A549 (cell line): ENCODE measurements around the gene KCNJ6. TPM values are rescaled to one million over a fixed set of nuclear protein-coding genes. Genes with fewer than 3 reads are reported as not detected.

Experiments
- ATAC-seq, 2 experiments: fragments of 200-7000 bp in 1 of 2; fragments of >200 bp in 1 of 2; cut with Nextera tagmentation in 1 of 2; cut with Tn5 transposase in 1 of 2; 3 replicates each; pipeline versions ENCODE4 v1.8.0 to v1.9.1; 2018 to 2020; ENCODE audit warnings: mild to moderate bottlenecking in 1 of 2, moderate library complexity in 1 of 2
- CTCF ChIA-PET: fragments of 300-600 bp; sonication (Branson Sonifier 250); formaldehyde crosslinking; extraction: SDS; loops from one replicate; lab custom pipeline; 2021; ENCODE audit warnings: antibody characterized with exemption, inconsistent platforms; lab: Yijun Ruan, JAX
- POLR2A ChIA-PET: fragments of 350-600 bp; formaldehyde crosslinking; extraction: SDS; loops from one replicate; lab custom pipeline; 2021; ENCODE audit warnings: antibody characterized with exemption, inconsistent platforms; lab: Yijun Ruan, JAX
- DNase-seq, 2 experiments: peaks; one replicate each; pipeline versions ENCODE4 v3.0.0 to v3.0.0-alpha.2; 2011 to 2016; ENCODE audit warnings: low read depth in 1 of 2, low spot score in 1 of 2
- FAIRE-seq: peaks from 2 replicates; lab custom pipeline; 2011; peaks lifted over from hg19 to GRCh38; lab: Jason Lieb, UNC
- H3K27ac ChIP-seq, 2 experiments: fragments of >200 bp; sonication (Bioruptor Twin); formaldehyde crosslinking; 3 replicates each; pipeline ENCODE4 v1.5.1; 2016 to 2017
- H3K4me1 ChIP-seq: fragments of >200 bp; sonication (Bioruptor Twin); formaldehyde crosslinking; 3 replicates; pipeline ENCODE4 v1.6.1; 2016
- H3K4me2 ChIP-seq: fragments of >200 bp; sonication (Bioruptor Twin); formaldehyde crosslinking; 3 replicates; pipeline ENCODE4 v1.6.1; 2016
- H3K4me3 ChIP-seq: fragments of >200 bp; sonication (Bioruptor Twin); formaldehyde crosslinking; 3 replicates; pipeline ENCODE4 v1.5.1; 2016
- H3K9me3 ChIP-seq: fragments of >200 bp; sonication (Bioruptor Twin); formaldehyde crosslinking; 3 replicates; pipeline ENCODE4 v1.6.1; 2016
- BCL3 ChIP-seq: fragments of >200 bp; sonication (Bioruptor Twin); formaldehyde crosslinking; IDR thresholded peaks from 3 replicates; pipeline ENCODE4 v1.6.1; 2016
- BHLHE40 ChIP-seq: IDR thresholded peaks from 2 replicates; pipeline ENCODE4 v1.6.1; 2012; ENCODE audit warnings: low read depth, low read length, inconsistent platforms
- CHD4 ChIP-seq: fragments of 200-600 bp; sonication (generic); IDR thresholded peaks from 2 replicates; pipeline ENCODE4 v1.6.1; 2016; ENCODE audit warnings: antibody characterized with exemption, mild to moderate bottlenecking, borderline replicate concordance
- E2F6 ChIP-seq: IDR thresholded peaks from 2 replicates; pipeline ENCODE4 v1.6.1; 2012; ENCODE audit warnings: low read depth, borderline replicate concordance
- EHF ChIP-seq: fragments of 250-450 bp; sonication (Bioruptor Pico); IDR thresholded peaks from 2 replicates; pipeline ENCODE4 v1.5.0; 2020; ENCODE audit warnings: mild to moderate bottlenecking
- GATA3 ChIP-seq: IDR thresholded peaks from 2 replicates; pipeline ENCODE4 v1.6.1; 2012; ENCODE audit warnings: borderline replicate concordance
- HDAC2 ChIP-seq: fragments of 200-600 bp; sonication (generic); IDR thresholded peaks from 2 replicates; pipeline ENCODE4 v1.6.1; 2016
- JUN ChIP-seq, 2 experiments: fragments of >200 bp; sonication (Bioruptor Twin); formaldehyde crosslinking; IDR thresholded peaks; 2 replicates in 1 of 2; 3 replicates in 1 of 2; pipeline ENCODE4 v1.6.1; 2016 to 2017
- JUNB ChIP-seq: fragments of >200 bp; sonication (Bioruptor Twin); formaldehyde crosslinking; IDR thresholded peaks from 2 replicates; pipeline ENCODE4 v1.6.1; 2016
- MAFK ChIP-seq: fragments of 450-650 bp; IDR thresholded peaks from 2 replicates; pipeline ENCODE4 v1.6.1; 2014; ENCODE audit not compliant: partially characterized antibody
- MAZ ChIP-seq: fragments of 150-350 bp; IDR thresholded peaks from 2 replicates; pipeline ENCODE4 v1.6.1; 2014; ENCODE audit warnings: antibody characterized with exemption, low read depth, low read length, borderline replicate concordance
- MYC ChIP-seq: IDR thresholded peaks from 2 replicates; pipeline ENCODE4 v1.6.1; 2012; ENCODE audit warnings: mild to moderate bottlenecking, inconsistent platforms, low read length, improper control_type of control experiment, borderline replicate concordance
- NFE2L2 ChIP-seq: fragments of 150-350 bp; conservative IDR thresholded peaks from 2 replicates; pipeline ENCODE4 v1.6.1; 2014; ENCODE audit warnings: low read length
- PBX3 ChIP-seq: IDR thresholded peaks from 2 replicates; pipeline ENCODE4 v1.6.1; 2012
- POLR2AphosphoS2 ChIP-seq: conservative IDR thresholded peaks from 2 replicates; pipeline ENCODE4 v1.6.1; 2012; ENCODE audit warnings: low read length, improper control_type of control experiment, inconsistent platforms
- REST ChIP-seq: fragments of 200-600 bp; sonication (generic); IDR thresholded peaks from 2 replicates; pipeline ENCODE4 v1.6.1; 2016; ENCODE audit warnings: antibody characterized with exemption, mild to moderate bottlenecking, moderate library complexity
- RFX5 ChIP-seq: fragments of 450-650 bp; IDR thresholded peaks from 2 replicates; pipeline ENCODE4 v1.7.1; 2014; ENCODE audit warnings: antibody characterized with exemption, mild to moderate bottlenecking, moderate library complexity
- SMC3 ChIP-seq: fragments of >200 bp; sonication (Bioruptor Twin); formaldehyde crosslinking; IDR thresholded peaks from 3 replicates; pipeline ENCODE4 v1.6.1; 2018; ENCODE audit warnings: inconsistent platforms
- WGBS: methylation state at CpG from one replicate; pipeline ENCODE4 v1.1.6; 2017; ENCODE audit errors: missing lambda C conversion rate; 5-methylcytosine and 5-hydroxymethylcytosine counted together
- polyA plus RNA-seq, 4 experiments: library from polyadenylated mRNA; depleted of rRNA in 3 of 4; stranded (reverse); fragments of >200 nt; fragmentation: RNase III in 1 of 4; extraction: RNeasy Plus Mini Kit Qiagen cat#74134 plus additional on column Dnase treatment in 1 of 4; gene quantifications; 2 replicates in 3 of 4; 3 replicates in 1 of 4; pipeline ENCODE4 v1.2.3, GENCODE V29; 2011 to 2017

KCNJ6 gene
- polyA plus RNA-seq, 2 of the 4 experiments (the other 2 are of a cell fraction): 0.68 to 1.4 TPM

- TF ChIP-seq CHD4: no peak
Observed at GRCh38 chr21:37861561-37861960, 54.7 kb downstream of the KCNJ6 start (continued).

- Histone ChIP-seq H3K4me1 (no peaks in the 10 kb centered on the region), H3K9me3 (no peaks in the 10 kb centered on the region), H3K4me2 (no peak overlapping the region), H3K27ac (no peak overlapping the region), H3K4me3 (no peak overlapping the region)
- no peak for DNase-seq
- ChIA-PET CTCF (no interaction called here), POLR2A (no interaction called here)
- no peak for FAIRE-seq
- no peak for ATAC-seq
- 17% methylated on average over 2 of the region's 2 CpGs for WGBS
- TF ChIP-seq E2F6 (no peak), POLR2AphosphoS2 (no peak), BHLHE40 (no peak), MAFK (no peak), JUNB (no peak), EHF (CRISPR knock-in tag) (no peak), RFX5 (no peak), REST (no peak), PBX3 (no peak), NFE2L2 (no peak), JUN (IDR thresholded peaks at IDR 0.05) (no peak), HDAC2 (no peak)
Observed at GRCh38 chr21:37860416-37860815, 55.8 kb downstream of the KCNJ6 start.

GRCh38 chr21:37855647-37856625, 60.3 kb downstream of the KCNJ6 start:
- ATAC-seq: no peak
- H3K9me3 ChIP-seq: 0 out of 3 replicates have a peak, but pooled peaks cover 3% of the 10 kb centered on the region
- no peaks in the 10 kb centered on the region for H3K4me1 ChIP-seq
- H3K4me3 ChIP-seq: no peak overlapping the region
- CTCF ChIA-PET: no interaction called here
- no peak for DNase-seq
- 53% methylated on average over 7 of the region's 8 CpGs for WGBS
- POLR2A ChIA-PET: no interaction called here
- no peak overlapping the region for H3K27ac ChIP-seq
- FAIRE-seq: no peak
- no peak overlapping the region for H3K4me2 ChIP-seq
- TF ChIP-seq GATA3 (no peak), NFE2L2 (no peak), MYC (no peak)
- TF ChIP-seq, all 56 proteins: peak for 0

- Histone ChIP-seq H3K27ac (no peak overlapping the region), H3K4me1 (no peaks in the 10 kb centered on the region), H3K4me2 (no peak overlapping the region), H3K4me3 (no peak overlapping the region), H3K9me3 (0 out of 3 replicates have a peak, but pooled peaks cover 3% of the 10 kb centered on the region)
- CTCF ChIA-PET: no interaction called here
- FAIRE-seq (no peak), ATAC-seq (no peak), DNase-seq (no peak)
- POLR2A ChIA-PET: no interaction called here
- 76% methylated on average over 2 of the region's 2 CpGs for whole genome bisulfite sequencing
- TF ChIP-seq SMC3 (no peak), BCL3 (no peak), E2F6 (no peak), POLR2AphosphoS2 (no peak), MAZ (no peak)
Observed at GRCh38 chr21:37855271-37855646, 61.0 kb downstream of the KCNJ6 start.
